GM13976 (cell line): Measurements from ENCODE around the gene ZNF254.

Source experiments
- DNase-seq: peaks from one replicate; pipeline ENCODE4 v3.0.0; 2012; ENCODE audit warnings: low spot score
- in situ Hi-C: fragments of 300-500 bp; cut with MboI; formaldehyde crosslinking; loops from one replicate; pipeline ENCODE4 v1.12.0; 2022; ENCODE audit warnings: low sequenced_read_pairs, mixed read lengths, inconsistent platforms; ENCODE audit not compliant: unreplicated experiment
- TF ChIP-seq, protein P1 (sequence below): IDR thresholded peaks from 2 replicates; pipeline ENCODE4 v1.5.1; 2012; ENCODE audit warnings: borderline replicate concordance, mild to moderate bottlenecking; ENCODE audit not compliant: insufficient read depth; ENCODE audit errors: extremely low read depth, missing control alignments, control extremely low read depth

ZNF254 gene

DNA sequence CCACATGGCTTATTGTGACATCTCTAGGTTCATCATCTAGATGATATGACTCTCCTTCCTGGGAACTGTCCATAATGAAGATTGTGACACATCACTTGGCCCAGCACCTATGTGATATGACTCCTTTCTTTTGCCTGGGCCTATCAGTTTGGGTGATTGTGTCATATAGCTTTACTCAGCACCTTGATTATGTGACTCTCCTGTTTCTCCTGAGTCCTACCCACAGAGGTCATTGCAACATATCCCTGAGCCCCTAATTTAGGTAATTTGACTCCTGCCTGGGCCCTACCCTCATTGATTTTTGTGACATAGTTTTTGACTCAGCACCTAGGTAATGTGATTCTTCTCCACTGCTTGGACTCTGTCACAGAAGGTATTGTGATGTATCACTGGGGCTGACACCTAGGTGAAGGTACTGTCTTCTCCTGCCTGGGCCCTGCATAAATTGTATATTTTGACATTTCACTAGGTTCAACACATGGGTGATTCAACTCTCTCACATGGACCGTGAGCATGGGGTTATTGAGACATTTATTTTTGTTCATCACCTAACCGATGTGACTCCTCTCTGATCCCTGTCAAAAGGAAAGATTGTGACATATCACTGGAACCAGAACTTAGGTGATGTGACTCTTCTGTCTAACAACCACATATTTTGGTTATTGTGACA lies 26.2 kb upstream of the ZNF254 start:
- in situ Hi-C loops = no loop called here
- TF ChIP-seq, protein P1, sequence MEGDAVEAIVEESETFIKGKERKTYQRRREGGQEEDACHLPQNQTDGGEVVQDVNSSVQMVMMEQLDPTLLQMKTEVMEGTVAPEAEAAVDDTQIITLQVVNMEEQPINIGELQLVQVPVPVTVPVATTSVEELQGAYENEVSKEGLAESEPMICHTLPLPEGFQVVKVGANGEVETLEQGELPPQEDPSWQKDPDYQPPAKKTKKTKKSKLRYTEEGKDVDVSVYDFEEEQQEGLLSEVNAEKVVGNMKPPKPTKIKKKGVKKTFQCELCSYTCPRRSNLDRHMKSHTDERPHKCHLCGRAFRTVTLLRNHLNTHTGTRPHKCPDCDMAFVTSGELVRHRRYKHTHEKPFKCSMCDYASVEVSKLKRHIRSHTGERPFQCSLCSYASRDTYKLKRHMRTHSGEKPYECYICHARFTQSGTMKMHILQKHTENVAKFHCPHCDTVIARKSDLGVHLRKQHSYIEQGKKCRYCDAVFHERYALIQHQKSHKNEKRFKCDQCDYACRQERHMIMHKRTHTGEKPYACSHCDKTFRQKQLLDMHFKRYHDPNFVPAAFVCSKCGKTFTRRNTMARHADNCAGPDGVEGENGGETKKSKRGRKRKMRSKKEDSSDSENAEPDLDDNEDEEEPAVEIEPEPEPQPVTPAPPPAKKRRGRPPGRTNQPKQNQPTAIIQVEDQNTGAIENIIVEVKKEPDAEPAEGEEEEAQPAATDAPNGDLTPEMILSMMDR = no peak
- DNase-seq = no peak

DNA sequence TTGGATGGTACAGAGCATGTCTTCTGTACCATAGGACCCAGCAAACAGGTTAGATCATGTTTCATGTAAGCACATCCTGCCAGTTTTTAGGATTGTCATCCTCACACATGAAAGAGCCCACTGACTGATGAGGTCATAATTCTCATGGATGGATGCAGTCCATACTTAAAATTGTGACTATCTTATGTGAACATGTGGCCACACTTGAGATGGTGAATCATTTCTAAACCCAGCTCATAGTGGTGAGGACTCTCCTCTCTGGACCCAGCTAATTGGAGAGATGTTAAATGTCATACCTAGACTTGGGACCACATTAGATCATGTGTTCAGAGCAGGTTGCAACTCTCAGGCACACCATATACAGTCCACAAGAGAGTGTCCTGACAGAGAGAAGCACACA lies 24.8 kb upstream of the ZNF254 start:
- DNase-seq = no peak
- in situ Hi-C loops = no loop called here
- TF ChIP-seq, protein P1 = no peak

DNA sequence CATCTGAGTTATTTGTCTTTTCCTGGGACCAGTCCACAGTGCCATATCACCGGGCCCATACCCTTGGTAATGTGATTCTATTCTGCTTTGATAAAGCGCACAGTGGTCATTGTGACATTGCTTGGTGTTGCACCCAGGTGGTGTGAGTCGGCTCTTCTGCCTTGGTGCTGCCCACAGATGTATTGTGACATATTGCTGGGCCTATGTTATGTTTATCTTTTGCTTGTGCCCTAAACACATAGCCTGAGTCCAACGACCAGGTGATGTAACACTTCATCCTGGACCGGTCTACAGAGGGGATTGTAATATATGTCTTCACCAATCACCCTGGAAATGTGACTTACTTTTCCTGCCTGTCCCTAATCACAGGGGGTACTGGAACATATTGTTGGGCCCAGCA lies 23.7 kb upstream of the ZNF254 start:
- TF ChIP-seq, protein P1 = no peak
- in situ Hi-C loops = no loop called here
- no peak for DNase-seq

DNA sequence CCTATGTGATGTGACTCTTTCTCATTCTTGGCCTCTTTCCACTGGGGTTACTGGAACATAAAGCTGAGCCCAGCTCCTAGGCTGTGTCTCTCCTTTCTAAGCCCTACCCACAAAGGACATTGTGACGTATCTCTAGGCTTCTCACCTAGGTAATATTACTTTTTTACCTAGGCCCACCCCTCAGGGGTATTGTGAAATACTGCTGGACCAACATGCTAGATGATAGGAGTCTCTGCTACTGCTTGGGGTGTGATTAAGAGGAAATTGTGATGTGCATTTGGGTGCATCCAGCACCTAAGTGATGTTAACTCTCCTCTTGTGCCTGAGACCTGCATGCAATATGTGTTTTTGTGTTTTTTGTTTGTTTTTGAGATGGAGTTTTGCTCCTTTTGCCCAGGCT lies 22.8 kb upstream of the ZNF254 start:
- no peak for DNase-seq
- TF ChIP-seq, protein P1 = no peak
- in situ Hi-C loops = no loop called here

DNA sequence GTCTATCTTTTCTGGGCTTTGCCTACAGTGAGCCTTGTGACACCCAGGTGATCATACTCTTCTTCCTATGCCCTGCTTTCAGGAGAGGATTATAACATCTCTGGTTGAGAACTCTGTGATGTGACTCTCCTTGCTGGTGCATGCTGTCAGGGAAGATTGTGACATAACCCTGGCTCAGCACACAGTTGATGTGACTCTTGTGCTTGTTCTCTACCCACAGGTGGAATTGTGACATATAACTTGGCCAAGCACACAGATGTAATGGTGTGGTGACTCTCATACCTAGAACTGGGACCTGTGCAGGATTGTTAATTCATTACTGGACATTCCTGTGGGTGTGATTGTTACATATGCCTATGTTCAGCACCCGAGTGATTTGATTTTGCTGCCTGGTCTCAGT lies 21.7 kb upstream of the ZNF254 start:
- TF ChIP-seq, protein P1 = no peak
- DNase-seq = no peak
- in situ Hi-C loops = no loop called here

DNA sequence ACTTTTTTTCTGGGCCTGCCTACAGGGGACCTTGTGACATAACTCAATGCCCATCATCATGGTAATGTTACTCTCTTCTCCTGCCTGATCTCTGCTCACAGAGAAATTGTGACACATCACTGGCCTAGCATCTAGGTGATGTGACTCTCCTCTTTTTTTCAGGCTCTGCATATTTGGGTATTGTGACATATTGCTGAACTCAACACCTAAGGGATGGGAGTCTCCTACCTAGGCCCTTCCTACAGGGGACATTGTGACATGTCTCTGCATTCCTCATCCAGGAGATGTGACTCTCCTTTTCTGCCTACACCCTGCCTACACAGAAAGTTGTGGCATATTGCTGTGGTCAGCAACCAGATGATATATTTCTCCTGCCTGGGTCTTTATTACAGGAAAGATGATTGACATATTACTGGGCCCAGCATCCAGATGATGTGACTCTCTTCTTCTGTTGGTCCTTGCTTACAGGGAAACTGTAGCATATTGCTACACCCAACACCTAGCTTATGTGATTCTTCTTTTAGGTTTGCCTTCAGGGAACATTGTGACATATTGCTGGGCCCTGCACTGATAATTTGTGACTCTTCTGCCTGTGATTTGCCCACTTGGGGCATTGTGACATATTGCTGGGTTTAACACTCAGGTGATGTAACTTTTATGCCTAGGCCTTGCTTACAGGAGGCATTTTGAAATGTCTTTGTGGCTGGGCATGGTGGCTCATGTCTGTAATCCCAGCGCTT lies 21.0 kb upstream of the ZNF254 start:
- in situ Hi-C loops = no loop called here
- TF ChIP-seq, protein P1 = no peak
- DNase-seq = no peak
